B cell (primary cell): Measurements from ENCODE around the gene DNAJB8.

Source experiments
- EZH2 ChIP-seq: IDR thresholded peaks from 2 replicates; pipeline ENCODE4 v1.6.1; 2012; ENCODE audit warnings: borderline replicate concordance, low read depth, mild to moderate bottlenecking, moderate library complexity, low read length; ENCODE audit not compliant: insufficient read depth, poor library complexity, severe bottlenecking
- TF ChIP-seq, protein P1 (sequence below): fragments of 200-600 bp; IDR thresholded peaks from one replicate; pipeline ENCODE4 v1.8.0; 2022; ENCODE audit warnings: antibody characterized with exemption, mild to moderate bottlenecking

- TF ChIP-seq, protein P1, sequence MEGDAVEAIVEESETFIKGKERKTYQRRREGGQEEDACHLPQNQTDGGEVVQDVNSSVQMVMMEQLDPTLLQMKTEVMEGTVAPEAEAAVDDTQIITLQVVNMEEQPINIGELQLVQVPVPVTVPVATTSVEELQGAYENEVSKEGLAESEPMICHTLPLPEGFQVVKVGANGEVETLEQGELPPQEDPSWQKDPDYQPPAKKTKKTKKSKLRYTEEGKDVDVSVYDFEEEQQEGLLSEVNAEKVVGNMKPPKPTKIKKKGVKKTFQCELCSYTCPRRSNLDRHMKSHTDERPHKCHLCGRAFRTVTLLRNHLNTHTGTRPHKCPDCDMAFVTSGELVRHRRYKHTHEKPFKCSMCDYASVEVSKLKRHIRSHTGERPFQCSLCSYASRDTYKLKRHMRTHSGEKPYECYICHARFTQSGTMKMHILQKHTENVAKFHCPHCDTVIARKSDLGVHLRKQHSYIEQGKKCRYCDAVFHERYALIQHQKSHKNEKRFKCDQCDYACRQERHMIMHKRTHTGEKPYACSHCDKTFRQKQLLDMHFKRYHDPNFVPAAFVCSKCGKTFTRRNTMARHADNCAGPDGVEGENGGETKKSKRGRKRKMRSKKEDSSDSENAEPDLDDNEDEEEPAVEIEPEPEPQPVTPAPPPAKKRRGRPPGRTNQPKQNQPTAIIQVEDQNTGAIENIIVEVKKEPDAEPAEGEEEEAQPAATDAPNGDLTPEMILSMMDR = no peak
- TF ChIP-seq EZH2 = no peak
These were observed 39.4 kb downstream of the DNAJB8 start for GRCh38 chr3:128427175-128427857.
